AG04450 (cell line): ENCODE data around the gene FBXO9. TPM values are rescaled to one million over a fixed set of nuclear protein-coding genes. Genes with fewer than 3 reads are reported as not detected.

Source experiments
- CTCF ChIA-PET: fragments of 300-600, 350-600 bp; formaldehyde crosslinking; extraction: SDS; loops from one replicate; lab custom pipeline; 2022; ENCODE audit warnings: antibody characterized with exemption, inconsistent platforms; lab: Charles Lee
- POLR2A ChIA-PET: fragments of 350-600 bp; formaldehyde crosslinking; extraction: SDS; loops from one replicate; lab custom pipeline; 2021; ENCODE audit warnings: antibody characterized with exemption, inconsistent platforms; lab: Yijun Ruan, JAX
- DNase-seq: peaks from one replicate; pipeline ENCODE4 v3.0.0-alpha.2; 2011; ENCODE audit warnings: low read depth, low spot score
- H3K27ac ChIP-seq: one replicate; pipeline ENCODE4 v1.5.1; 2012; ENCODE audit warnings: low read depth, low read length, control low read depth
- H3K27me3 ChIP-seq: one replicate; pipeline ENCODE4 v1.6.0; 2012; ENCODE audit warnings: low read length; ENCODE audit not compliant: control insufficient read depth, insufficient read depth
- H3K4me3 ChIP-seq: 2 replicates; pipeline ENCODE4 v1.5.1; 2011; ENCODE audit warnings: mild to moderate bottlenecking, low read depth, low read length, control low read depth
- H3K9me3 ChIP-seq: 2 replicates; pipeline ENCODE4 v1.5.1; 2012; ENCODE audit warnings: low read length; ENCODE audit not compliant: control insufficient read depth, insufficient read depth
- polyA plus RNA-seq: library from polyadenylated mRNA; depleted of rRNA; stranded (reverse); fragments of >200 nt; gene quantifications from 2 replicates; pipeline ENCODE4 v1.2.3, GENCODE V29; 2011
- TF ChIP-seq, protein P1 (sequence below): IDR thresholded peaks from 2 replicates; pipeline ENCODE4 v1.5.1; 2011; ENCODE audit warnings: low read depth, low read length, control low read depth, inconsistent platforms

The FBXO9 gene
- polyA plus RNA-seq, 1 experiment, result 90.2 TPM

DNA sequence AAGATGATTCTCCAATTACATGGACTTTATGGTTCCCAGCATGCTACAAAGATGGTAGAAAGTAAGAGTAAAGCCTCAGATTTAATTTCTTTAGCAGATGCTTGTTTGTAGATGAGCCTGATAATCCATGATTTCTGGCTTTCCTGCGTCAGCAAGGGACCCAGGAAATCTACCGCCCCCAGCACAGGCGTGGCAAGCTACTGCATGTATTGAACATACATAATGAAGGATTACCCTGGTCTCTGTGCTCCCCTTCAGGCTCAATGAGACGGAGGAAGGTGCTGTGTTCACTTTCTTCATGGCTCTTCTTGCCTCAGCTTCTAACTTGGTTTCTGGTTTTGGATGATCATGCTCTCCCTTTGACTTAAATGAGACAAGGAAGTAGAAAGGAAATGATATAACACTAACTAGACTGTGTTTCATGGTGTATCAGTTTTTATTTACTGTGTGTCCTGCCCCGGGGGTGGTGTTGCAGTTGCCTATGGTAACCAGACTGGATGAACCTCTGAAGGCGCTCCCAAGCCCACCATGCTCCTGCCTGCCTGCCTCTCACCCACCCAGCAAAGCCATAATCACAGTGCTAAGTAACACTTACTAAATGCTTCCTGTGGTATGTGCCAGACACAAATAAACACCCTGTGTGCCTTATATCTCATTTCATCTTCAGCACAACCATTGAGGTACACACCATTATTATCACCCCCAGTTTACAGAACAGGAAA, 65.5 kb downstream of the FBXO9 start:
- H3K4me3 ChIP-seq, result no peak overlapping the region
- H3K9me3 ChIP-seq, result no peaks in the 10 kb centered on the region
- ChIA-PET CTCF (no interaction called here), POLR2A (no interaction called here)
- TF ChIP-seq, protein P1, sequence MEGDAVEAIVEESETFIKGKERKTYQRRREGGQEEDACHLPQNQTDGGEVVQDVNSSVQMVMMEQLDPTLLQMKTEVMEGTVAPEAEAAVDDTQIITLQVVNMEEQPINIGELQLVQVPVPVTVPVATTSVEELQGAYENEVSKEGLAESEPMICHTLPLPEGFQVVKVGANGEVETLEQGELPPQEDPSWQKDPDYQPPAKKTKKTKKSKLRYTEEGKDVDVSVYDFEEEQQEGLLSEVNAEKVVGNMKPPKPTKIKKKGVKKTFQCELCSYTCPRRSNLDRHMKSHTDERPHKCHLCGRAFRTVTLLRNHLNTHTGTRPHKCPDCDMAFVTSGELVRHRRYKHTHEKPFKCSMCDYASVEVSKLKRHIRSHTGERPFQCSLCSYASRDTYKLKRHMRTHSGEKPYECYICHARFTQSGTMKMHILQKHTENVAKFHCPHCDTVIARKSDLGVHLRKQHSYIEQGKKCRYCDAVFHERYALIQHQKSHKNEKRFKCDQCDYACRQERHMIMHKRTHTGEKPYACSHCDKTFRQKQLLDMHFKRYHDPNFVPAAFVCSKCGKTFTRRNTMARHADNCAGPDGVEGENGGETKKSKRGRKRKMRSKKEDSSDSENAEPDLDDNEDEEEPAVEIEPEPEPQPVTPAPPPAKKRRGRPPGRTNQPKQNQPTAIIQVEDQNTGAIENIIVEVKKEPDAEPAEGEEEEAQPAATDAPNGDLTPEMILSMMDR, result no peak
- no peak for DNase-seq
- H3K27me3 ChIP-seq, result peaks cover 19% of the 10 kb centered on the region
- no peak overlapping the region for H3K27ac ChIP-seq

DNA sequence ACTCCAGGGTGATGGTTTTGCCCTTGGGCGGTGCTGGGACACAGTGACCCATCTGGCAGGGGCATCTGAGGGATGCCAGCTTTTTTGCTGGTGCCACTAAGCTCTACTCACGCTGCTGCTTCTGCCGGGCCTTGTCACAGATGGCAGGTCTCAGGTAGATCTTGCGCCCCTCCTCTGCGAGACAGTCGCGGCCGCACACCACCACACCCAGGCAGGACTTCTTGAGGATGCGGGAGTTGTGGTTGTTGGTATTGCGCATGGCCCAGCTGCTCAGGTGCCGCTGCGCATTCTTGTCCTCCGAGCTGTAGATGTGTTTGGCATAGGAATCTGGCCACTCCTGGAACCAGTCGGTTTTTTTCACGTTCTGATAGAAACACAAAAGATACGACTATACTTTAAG, 68.8 kb downstream of the FBXO9 start:
- Histone ChIP-seq H3K4me3 (no peak overlapping the region), H3K27me3 (peaks cover 12% of the 10 kb centered on the region), H3K9me3 (no peaks in the 10 kb centered on the region), H3K27ac (no peak overlapping the region)
- TF ChIP-seq, protein P1, result no peak
- POLR2A ChIA-PET, result no interaction called here
- no peak for DNase-seq
- CTCF ChIA-PET, result no interaction called here

DNA sequence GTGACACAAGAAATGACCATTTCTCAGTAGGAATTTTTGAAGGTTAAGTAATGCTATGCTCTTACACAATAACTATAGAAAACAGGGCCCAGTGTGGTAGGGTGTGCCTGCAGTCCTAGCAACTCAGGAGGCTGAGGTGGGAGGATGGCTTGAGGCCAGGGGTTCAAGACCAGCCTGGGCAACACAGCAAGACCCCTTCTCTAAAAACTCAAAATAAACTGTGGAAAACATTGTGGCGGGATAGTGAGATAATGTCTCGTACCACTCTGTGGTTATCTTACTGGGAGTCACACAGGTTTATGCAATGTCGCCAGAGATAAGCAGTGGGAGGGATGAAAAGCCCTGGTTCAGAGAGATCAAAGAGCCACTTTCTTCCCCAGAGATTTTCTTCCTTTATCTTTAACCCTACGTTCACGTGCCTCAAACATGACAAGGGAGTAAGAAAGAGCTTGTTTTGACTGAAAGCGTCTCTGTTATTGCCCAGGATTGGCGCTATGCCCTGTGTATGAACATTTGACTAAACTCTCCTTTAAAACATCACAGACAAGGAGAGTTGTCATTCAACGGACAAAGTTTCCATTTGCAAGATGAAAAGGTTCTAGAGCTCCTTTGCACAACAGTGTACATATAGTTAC, 69.5 kb downstream of the FBXO9 start:
- CTCF ChIA-PET, result no interaction called here
- TF ChIP-seq, protein P1, result no peak
- Histone ChIP-seq H3K27ac (no peak overlapping the region), H3K27me3 (peaks cover 12% of the 10 kb centered on the region), H3K9me3 (no peaks in the 10 kb centered on the region), H3K4me3 (no peak overlapping the region)
- POLR2A ChIA-PET, result no interaction called here
- DNase-seq, result no peak

DNA sequence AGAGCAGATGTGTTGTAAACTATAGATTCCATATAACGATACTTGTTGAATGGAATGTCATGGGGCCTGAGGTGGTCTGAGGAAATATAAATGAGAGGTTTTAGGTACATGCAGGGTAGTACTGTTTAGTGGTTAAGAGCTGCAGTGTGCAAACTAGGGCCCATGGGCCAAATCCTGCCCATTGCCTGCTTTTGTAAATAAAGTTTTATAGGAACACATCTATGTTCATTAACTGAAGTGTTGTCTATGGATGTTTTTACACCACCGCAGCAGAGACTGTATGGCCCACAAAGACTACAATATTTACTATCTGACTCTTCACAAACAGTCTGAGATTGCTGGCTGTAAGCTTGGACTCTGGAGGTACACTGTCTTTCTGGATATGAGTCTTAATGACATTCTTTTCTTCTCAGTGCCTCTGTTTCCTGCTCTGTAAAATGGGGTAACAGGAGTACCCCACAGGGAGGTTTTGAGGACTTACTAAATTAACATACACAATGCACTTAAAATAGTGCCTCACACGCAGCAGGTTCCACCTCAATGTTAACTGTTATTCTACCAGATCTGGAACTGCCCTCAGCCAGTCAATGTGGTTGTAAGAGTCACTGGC, 70.9 kb downstream of the FBXO9 start:
- TF ChIP-seq, protein P1, result no peak
- Histone ChIP-seq H3K27ac (no peak overlapping the region), H3K27me3 (peaks cover 10% of the 10 kb centered on the region), H3K9me3 (no peaks in the 10 kb centered on the region), H3K4me3 (no peak overlapping the region)
- no peak for DNase-seq
- ChIA-PET POLR2A (no interaction called here), CTCF (no interaction called here)

DNA sequence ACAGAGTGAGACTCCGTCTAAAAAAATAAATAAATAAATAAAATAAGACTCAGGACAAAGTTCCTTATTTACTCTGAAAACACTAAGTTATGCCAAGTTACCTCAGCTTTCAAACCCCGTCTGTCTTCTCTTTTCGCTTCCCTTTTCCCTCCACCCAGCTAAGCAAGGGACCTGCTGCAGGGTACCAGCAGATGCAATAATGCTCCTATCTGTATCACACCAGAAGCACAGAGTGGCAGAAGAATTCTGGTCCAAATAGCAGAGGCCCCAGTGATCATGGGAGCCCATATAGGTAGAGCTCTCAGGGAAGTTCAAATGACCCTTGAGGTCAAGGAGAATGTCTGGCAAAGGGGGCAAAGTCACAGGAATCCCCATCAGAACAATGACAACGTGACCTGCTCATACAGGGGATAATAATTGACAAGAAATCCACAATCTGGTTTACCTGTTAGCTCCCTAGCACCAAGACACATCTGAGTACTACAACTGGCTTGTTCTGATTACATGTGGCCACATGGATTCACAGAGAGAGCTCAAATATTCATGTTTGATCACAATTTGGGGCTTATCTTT, 74.7 kb downstream of the FBXO9 start:
- Histone ChIP-seq H3K9me3 (no peaks in the 10 kb centered on the region), H3K27me3 (peaks cover 5% of the 10 kb centered on the region), H3K4me3 (no peak overlapping the region), H3K27ac (no peak overlapping the region)
- ChIA-PET CTCF (interaction anchor here (0.5 kb wide), 1 partner anchor 53 kb away, joined by 7 read pairs; no protein-coding TSS in a partner anchor), POLR2A (no interaction called here)
- no peak for DNase-seq
- TF ChIP-seq, protein P1, result no peak
